Panc1 (cell line): ENCODE data around the gene TMUB1. TPM values are rescaled to one million over a fixed set of nuclear protein-coding genes. Genes with fewer than 3 reads are reported as not detected.

Experiments
- ATAC-seq: fragments of 200-7000 bp; cut with Tn5 transposase; 2 replicates; pipeline ENCODE4 v1.9.1; 2020; ENCODE audit warnings: mild to moderate bottlenecking, moderate library complexity
- BruUV-seq: library from RNA; stranded (reverse); fragments of 400-500 nt; replicated peaks from 2 replicates; lab custom pipeline; 2021; lab: Mats Ljungman, UMichigan
- CTCF ChIA-PET: fragments of 300-600 bp; sonication (Branson Sonifier 250); formaldehyde crosslinking; loops from one replicate; lab custom pipeline; 2022; ENCODE audit warnings: antibody characterized with exemption; lab: Charles Lee
- POLR2A ChIA-PET: fragments of 300-600 bp; sonication (Branson Sonifier 250); formaldehyde crosslinking; loops from one replicate; lab custom pipeline; 2022; ENCODE audit warnings: antibody characterized with exemption; lab: Charles Lee
- DNase-seq: peaks from one replicate; pipeline ENCODE4 v3.0.0-alpha.2; 2010; ENCODE audit warnings: low read depth, low spot score
- H3K27ac ChIP-seq: 2 replicates; pipeline ENCODE4 v1.5.1; 2011; ENCODE audit warnings: mild to moderate bottlenecking, low read length, inconsistent platforms
- H3K27me3 ChIP-seq: fragments of 200-500 bp; sonication (Bioruptor generic); 2 replicates; pipeline ENCODE4 v1.6.0; 2014; ENCODE audit warnings: low read length, inconsistent platforms; ENCODE audit not compliant: control insufficient read depth, insufficient read depth
- H3K36me3 ChIP-seq: fragments of 200-500 bp; sonication (Bioruptor generic); 2 replicates; pipeline ENCODE4 v1.5.1; 2014; ENCODE audit warnings: inconsistent platforms, mild to moderate bottlenecking, low read length, moderate library complexity; ENCODE audit not compliant: control insufficient read depth, insufficient read depth
- H3K4me1 ChIP-seq: 2 replicates; pipeline ENCODE4 v1.5.1; 2011; ENCODE audit warnings: inconsistent platforms, mild to moderate bottlenecking, low read length, moderate library complexity; ENCODE audit not compliant: control insufficient read depth, insufficient read depth
- H3K4me3 ChIP-seq, 2 experiments: 2 replicates each; pipeline ENCODE4 v1.5.1; 2011 to 2012; ENCODE audit warnings: low read depth in 2 of 2, low read length in 2 of 2, mild to moderate bottlenecking in 2 of 2, inconsistent platforms in 1 of 2, moderate library complexity in 1 of 2
- H3K9me3 ChIP-seq: fragments of 200-500 bp; sonication (Bioruptor generic); 2 replicates; pipeline ENCODE4 v1.5.1; 2014; ENCODE audit warnings: low read depth, mild to moderate bottlenecking, inconsistent platforms, low read length, moderate library complexity; ENCODE audit not compliant: control insufficient read depth, insufficient read depth
- CTCF ChIP-seq: fragments of 450-650 bp; IDR thresholded peaks from 2 replicates; pipeline ENCODE4 v1.5.1; 2017; ENCODE audit warnings: mild to moderate bottlenecking
- POLR2AphosphoS5 ChIP-seq: IDR thresholded peaks from 2 replicates; pipeline ENCODE4 v1.6.1; 2012; ENCODE audit warnings: mild to moderate bottlenecking, low read depth, low read length, moderate library complexity
- SIN3A ChIP-seq: IDR thresholded peaks from 2 replicates; pipeline ENCODE4 v1.6.1; 2012; ENCODE audit warnings: low read depth, mild to moderate bottlenecking, low read length, moderate library complexity, borderline replicate concordance; ENCODE audit not compliant: insufficient read depth
- TCF7L2 ChIP-seq: IDR thresholded peaks from 2 replicates; pipeline ENCODE4 v1.6.1; 2011; ENCODE audit warnings: mild to moderate bottlenecking, low read depth, low read length, inconsistent platforms
- in situ Hi-C: cut with HindIII; loops from 2 replicates; pipeline ENCODE4 v1.10.0; 2016; ENCODE audit warnings: low sequenced_read_pairs, low pct_unique_long_range_greater_than_20kb
- intact Hi-C: fragments of 100-400 bp; cut with micrococcal nuclease; formaldehyde crosslinking; loops from one replicate; pipeline ENCODE4 v1.10.0; 2022; ENCODE audit not compliant: unreplicated experiment
- total RNA-seq: library from RNA; stranded (reverse); gene quantifications from one replicate; pipeline ENCODE4 v1.2.1, GENCODE V29; 2021; ENCODE audit not compliant: unreplicated experiment
- TF ChIP-seq, protein P1 (sequence below), 2 experiments: IDR thresholded peaks; 2 replicates each; pipeline ENCODE4 v1.6.1; 2011 to 2012; ENCODE audit warnings: low read depth in 2 of 2, control low read depth in 1 of 2, low read length in 1 of 2, mild to moderate bottlenecking in 1 of 2, moderate library complexity in 1 of 2; ENCODE audit not compliant: insufficient read depth in 1 of 2

The TMUB1 gene
- total RNA-seq, 1 experiment from 2014 or later = 112 TPM

DNA sequence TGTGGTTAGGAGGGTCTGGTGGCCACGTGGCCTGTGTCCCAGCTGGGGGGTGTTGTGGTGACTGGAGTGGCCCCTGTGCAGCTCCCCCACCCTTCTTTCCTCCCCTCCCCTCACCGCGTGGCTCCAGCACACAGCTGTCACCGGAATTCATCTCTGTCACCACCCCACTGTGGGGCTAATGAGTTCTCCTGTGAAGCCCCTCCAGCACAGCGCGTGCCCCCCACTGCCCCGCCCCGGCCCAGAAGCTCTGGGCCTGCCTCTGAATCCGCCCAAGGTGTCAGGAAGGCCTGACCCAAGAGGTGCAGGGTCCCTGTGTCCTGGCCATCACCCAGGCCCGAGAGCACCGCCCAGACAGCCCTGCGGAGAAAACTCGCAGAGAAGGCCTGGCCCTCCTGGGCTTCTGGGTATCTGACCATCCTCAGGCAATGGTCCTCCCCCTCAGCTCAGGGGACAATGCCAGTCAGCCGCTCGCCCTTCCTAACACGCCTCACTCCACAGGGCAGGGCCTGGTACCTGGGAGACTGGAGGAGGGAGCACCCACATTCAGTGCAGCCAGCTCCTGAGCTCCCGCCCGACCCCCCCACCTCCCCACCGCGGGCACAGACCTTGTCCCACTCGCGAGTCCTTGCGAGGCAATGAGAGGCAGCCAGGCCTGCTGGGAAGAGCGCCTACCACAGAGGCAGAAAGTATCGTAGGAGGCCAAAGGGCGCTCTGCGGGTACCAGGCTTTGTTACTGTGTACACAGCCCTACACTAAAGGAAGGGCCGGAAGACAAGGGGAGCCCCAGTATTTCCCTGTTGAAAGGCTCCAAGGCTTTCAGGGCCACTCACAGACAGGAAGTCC is 46.0 kb upstream of the TMUB1 start:
- H3K4me1 ChIP-seq = no peaks in the 10 kb centered on the region
- ChIA-PET CTCF (interaction anchor here (0.6 kb wide), 1 partner anchor 70 kb away, joined by 20 read pairs; no protein-coding TSS in a partner anchor), POLR2A (interaction anchor here (0.5 kb wide), 1 partner anchor 358 kb away, joined by 10 read pairs; no protein-coding TSS in a partner anchor)
- ATAC-seq = no peak
- no peak overlapping the region for H3K27ac ChIP-seq
- in situ Hi-C loops = no loop called here
- no peaks in the 10 kb centered on the region for H3K9me3 ChIP-seq
- H3K4me3 ChIP-seq = no peak overlapping the region
- no peaks in the 10 kb centered on the region for H3K27me3 ChIP-seq
- intact Hi-C loops = no loop called here
- H3K36me3 ChIP-seq = no peaks in the 10 kb centered on the region
- no peak for DNase-seq
- TF ChIP-seq, protein P1, sequence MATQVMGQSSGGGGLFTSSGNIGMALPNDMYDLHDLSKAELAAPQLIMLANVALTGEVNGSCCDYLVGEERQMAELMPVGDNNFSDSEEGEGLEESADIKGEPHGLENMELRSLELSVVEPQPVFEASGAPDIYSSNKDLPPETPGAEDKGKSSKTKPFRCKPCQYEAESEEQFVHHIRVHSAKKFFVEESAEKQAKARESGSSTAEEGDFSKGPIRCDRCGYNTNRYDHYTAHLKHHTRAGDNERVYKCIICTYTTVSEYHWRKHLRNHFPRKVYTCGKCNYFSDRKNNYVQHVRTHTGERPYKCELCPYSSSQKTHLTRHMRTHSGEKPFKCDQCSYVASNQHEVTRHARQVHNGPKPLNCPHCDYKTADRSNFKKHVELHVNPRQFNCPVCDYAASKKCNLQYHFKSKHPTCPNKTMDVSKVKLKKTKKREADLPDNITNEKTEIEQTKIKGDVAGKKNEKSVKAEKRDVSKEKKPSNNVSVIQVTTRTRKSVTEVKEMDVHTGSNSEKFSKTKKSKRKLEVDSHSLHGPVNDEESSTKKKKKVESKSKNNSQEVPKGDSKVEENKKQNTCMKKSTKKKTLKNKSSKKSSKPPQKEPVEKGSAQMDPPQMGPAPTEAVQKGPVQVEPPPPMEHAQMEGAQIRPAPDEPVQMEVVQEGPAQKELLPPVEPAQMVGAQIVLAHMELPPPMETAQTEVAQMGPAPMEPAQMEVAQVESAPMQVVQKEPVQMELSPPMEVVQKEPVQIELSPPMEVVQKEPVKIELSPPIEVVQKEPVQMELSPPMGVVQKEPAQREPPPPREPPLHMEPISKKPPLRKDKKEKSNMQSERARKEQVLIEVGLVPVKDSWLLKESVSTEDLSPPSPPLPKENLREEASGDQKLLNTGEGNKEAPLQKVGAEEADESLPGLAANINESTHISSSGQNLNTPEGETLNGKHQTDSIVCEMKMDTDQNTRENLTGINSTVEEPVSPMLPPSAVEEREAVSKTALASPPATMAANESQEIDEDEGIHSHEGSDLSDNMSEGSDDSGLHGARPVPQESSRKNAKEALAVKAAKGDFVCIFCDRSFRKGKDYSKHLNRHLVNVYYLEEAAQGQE (IDR thresholded peaks at IDR 0.05; ENCODE audit: insufficient read depth in 1 of 2, low read depth in 2 of 2, low read length in 1 of 2) = no peak
- TF ChIP-seq CTCF = no peak
- TF ChIP-seq POLR2AphosphoS5 = no peak
- no peak for TF ChIP-seq TCF7L2
- TF ChIP-seq SIN3A = no peak
- BruUV-seq = no TSS peak

DNA sequence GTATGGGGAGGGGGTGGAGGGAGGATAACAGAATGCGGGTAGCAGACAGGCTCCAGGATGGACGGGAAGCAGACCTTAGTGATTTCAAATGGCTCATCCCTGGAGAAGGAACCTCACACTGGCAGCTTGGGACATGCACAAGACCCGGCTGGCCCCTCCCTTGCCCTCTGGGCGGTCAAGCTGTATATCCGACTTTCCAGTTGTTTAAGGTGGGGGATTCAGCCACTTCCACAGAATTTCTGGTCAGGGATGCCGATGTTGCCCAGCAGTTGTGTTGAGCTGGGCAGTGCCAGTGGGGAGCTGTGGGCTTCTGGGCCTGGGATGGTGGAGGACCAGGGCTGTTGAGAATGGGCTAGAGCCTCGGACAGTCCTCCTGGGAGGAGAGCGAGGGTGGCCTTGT is 45.4 kb upstream of the TMUB1 start:
- CTCF ChIA-PET = no interaction called here
- no peak overlapping the region for H3K4me3 ChIP-seq
- no peak overlapping the region for H3K27ac ChIP-seq
- no peak for DNase-seq
- H3K9me3 ChIP-seq = no peaks in the 10 kb centered on the region
- no peaks in the 10 kb centered on the region for H3K4me1 ChIP-seq
- TF ChIP-seq CTCF = no peak
- TF ChIP-seq TCF7L2 = no peak
- no peak for TF ChIP-seq POLR2AphosphoS5
- TF ChIP-seq SIN3A = no peak
- TF ChIP-seq, protein P1 (IDR thresholded peaks at IDR 0.05; ENCODE audit: insufficient read depth in 1 of 2, low read depth in 2 of 2, low read length in 1 of 2) = no peak
- no peaks in the 10 kb centered on the region for H3K27me3 ChIP-seq
- in situ Hi-C loops = no loop called here
- ATAC-seq = no peak
- no peaks in the 10 kb centered on the region for H3K36me3 ChIP-seq
- BruUV-seq = no TSS peak
- intact Hi-C loops = no loop called here
- POLR2A ChIA-PET = interaction anchor here (0.5 kb wide), 1 partner anchor 357 kb away, joined by 10 read pairs; no protein-coding TSS in a partner anchor
